HCT116 (cell line): ENCODE results near the gene DBNDD2.

Source experiments
- POLR2A ChIP-seq: IDR thresholded peaks from 2 replicates; pipeline ENCODE4 v1.7.0; 2011; ENCODE audit warnings: borderline replicate concordance; ENCODE audit not compliant: insufficient read depth, insufficient read length; ENCODE audit errors: extremely low read depth
- POLR2AphosphoS5 ChIP-seq: IDR thresholded peaks from 2 replicates; pipeline ENCODE4 v1.6.1; 2011; ENCODE audit warnings: mild to moderate bottlenecking, low read depth, low read length, moderate library complexity
- SIN3A ChIP-seq: IDR thresholded peaks from 2 replicates; pipeline ENCODE4 v1.6.1; 2012; ENCODE audit warnings: low read depth
- YY1 ChIP-seq: IDR thresholded peaks from 2 replicates; pipeline ENCODE4 v1.6.1; 2011; ENCODE audit warnings: low read length, low read depth, moderate library complexity, mild to moderate bottlenecking; ENCODE audit not compliant: insufficient replicate concordance; ENCODE audit errors: extremely low read depth
- ZFX ChIP-seq: fragments of 450-650 bp; IDR thresholded peaks from 2 replicates; pipeline ENCODE4 v1.6.1; 2017
- TF ChIP-seq, protein P1 (sequence below), 3 experiments: fragments of 200-600 bp in 1 of 3; sonication (generic) in 1 of 3; IDR thresholded peaks in 2 of 3; conservative IDR thresholded peaks in 1 of 3; 2 replicates each; pipeline ENCODE4 v1.5.1; 2012 to 2017; ENCODE audit warnings: low read depth in 2 of 3, low read length in 2 of 3, antibody characterized with exemption in 1 of 3, borderline replicate concordance in 1 of 3, control low read depth in 1 of 3, mild to moderate bottlenecking in 1 of 3, mixed read lengths in 1 of 3, mixed run types in 1 of 3, moderate library complexity in 1 of 3; ENCODE audit not compliant: insufficient read depth in 1 of 3
- TF ChIP-seq, protein P2 (sequence below): IDR thresholded peaks from 2 replicates; pipeline ENCODE4 v1.6.1; 2012
- TF ChIP-seq, protein P3 (sequence below): IDR thresholded peaks from 2 replicates; pipeline ENCODE4 v1.6.1; 2012

DNA sequence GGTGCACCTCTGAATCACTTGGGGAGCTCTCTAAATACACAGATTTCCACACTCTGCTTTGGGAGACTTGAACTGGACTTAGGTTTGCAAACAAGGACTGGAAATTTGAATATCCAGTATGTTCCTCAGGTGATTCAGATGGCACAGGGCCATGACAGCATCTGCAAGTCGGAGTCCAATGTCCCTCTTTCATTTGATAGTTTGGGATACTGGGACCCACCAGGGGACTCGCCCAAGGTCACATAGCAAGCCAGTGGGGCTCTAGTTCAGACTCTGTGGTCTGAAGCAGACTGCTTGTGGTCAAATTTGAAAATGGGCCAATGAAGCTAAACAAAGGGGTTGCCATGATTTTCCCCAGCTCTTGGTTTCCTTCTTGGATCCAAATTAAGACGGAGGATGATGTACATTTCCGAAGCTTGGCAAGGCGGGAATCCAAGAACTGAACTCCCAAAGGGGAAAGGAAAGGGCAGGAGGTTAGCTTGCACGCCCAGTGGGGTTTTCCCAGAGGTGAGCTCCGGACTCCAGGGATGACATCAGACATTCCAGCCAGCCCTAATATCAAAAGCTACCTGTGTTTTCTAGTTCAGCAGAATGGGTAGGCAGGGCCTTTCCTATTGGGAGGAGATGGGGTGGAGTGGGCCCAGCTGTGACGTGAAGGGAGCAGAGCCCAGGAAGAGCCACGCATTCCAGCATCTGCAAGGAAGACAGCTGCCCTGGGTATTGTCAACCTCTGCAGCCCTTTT, 48.5 kb upstream of the DBNDD2 start:
- TF ChIP-seq, protein P1, sequence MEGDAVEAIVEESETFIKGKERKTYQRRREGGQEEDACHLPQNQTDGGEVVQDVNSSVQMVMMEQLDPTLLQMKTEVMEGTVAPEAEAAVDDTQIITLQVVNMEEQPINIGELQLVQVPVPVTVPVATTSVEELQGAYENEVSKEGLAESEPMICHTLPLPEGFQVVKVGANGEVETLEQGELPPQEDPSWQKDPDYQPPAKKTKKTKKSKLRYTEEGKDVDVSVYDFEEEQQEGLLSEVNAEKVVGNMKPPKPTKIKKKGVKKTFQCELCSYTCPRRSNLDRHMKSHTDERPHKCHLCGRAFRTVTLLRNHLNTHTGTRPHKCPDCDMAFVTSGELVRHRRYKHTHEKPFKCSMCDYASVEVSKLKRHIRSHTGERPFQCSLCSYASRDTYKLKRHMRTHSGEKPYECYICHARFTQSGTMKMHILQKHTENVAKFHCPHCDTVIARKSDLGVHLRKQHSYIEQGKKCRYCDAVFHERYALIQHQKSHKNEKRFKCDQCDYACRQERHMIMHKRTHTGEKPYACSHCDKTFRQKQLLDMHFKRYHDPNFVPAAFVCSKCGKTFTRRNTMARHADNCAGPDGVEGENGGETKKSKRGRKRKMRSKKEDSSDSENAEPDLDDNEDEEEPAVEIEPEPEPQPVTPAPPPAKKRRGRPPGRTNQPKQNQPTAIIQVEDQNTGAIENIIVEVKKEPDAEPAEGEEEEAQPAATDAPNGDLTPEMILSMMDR (IDR thresholded peaks at IDR 0.05 in 2 of 3, conservative IDR thresholded peaks at IDR 0.05 in 1 of 3; ENCODE audit: borderline replicate concordance in 1 of 3, insufficient read depth in 1 of 3, low read depth in 2 of 3, low read length in 2 of 3) = no peak
- no peak for TF ChIP-seq YY1
- no peak for TF ChIP-seq POLR2A
- TF ChIP-seq, protein P2, sequence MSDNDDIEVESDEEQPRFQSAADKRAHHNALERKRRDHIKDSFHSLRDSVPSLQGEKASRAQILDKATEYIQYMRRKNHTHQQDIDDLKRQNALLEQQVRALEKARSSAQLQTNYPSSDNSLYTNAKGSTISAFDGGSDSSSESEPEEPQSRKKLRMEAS = no peak
- TF ChIP-seq ZFX = no peak
- no peak for TF ChIP-seq SIN3A
- no peak for TF ChIP-seq POLR2AphosphoS5
- TF ChIP-seq, protein P3, sequence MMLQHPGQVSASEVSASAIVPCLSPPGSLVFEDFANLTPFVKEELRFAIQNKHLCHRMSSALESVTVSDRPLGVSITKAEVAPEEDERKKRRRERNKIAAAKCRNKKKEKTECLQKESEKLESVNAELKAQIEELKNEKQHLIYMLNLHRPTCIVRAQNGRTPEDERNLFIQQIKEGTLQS = no peak
